ENCODE results near the gene FHIT.
"Not testable (repeated sequence)": the region's sequence is repeated elsewhere in the genome, so short reads cannot be mapped to it uniquely, and the experiment has no call there.

FHIT gene

GRCh38 chr3:60737633-60738399 lies 513.4 kb downstream of the FHIT start:
- in situ Hi-C loops (cut with MboI; ENCODE audit: low sequenced_read_pairs) = no loop called here

- in situ Hi-C loops (cut with MboI; ENCODE audit: low sequenced_read_pairs) = no loop called here
Observed at GRCh38 chr3:60730371-60730770, 520.9 kb downstream of the FHIT start.

- in situ Hi-C loops (cut with MboI; ENCODE audit: low sequenced_read_pairs) = no loop called here
Observed at GRCh38 chr3:60729056-60729455, 522.2 kb downstream of the FHIT start.

GRCh38 chr3:60728006-60728405 lies 523.2 kb downstream of the FHIT start:
- in situ Hi-C loops (cut with MboI; ENCODE audit: low sequenced_read_pairs) = no loop called here

- in situ Hi-C loops (cut with MboI; ENCODE audit: low sequenced_read_pairs) = no loop called here
Observed at GRCh38 chr3:60720736-60721135, 530.5 kb downstream of the FHIT start.

- in situ Hi-C loops (cut with MboI; ENCODE audit: low sequenced_read_pairs) = no loop called here
Observed at GRCh38 chr3:60716573-60716972, 534.7 kb downstream of the FHIT start.

GRCh38 chr3:60708191-60708975 lies 542.9 kb downstream of the FHIT start:
- in situ Hi-C loops (cut with MboI; ENCODE audit: low sequenced_read_pairs) = no loop called here

GRCh38 chr3:60707452-60708020 lies 543.7 kb downstream of the FHIT start:
- in situ Hi-C loops (cut with MboI; ENCODE audit: low sequenced_read_pairs) = no loop called here

GRCh38 chr3:60703956-60704736 lies 547.1 kb downstream of the FHIT start:
- in situ Hi-C loops (cut with MboI; ENCODE audit: low sequenced_read_pairs) = no loop called here

GRCh38 chr3:60703008-60703407 lies 548.2 kb downstream of the FHIT start:
- in situ Hi-C loops (cut with MboI; ENCODE audit: low sequenced_read_pairs) = no loop called here

- in situ Hi-C loops (cut with MboI; ENCODE audit: low sequenced_read_pairs) = no loop called here
Observed at GRCh38 chr3:60698117-60698516, 553.1 kb downstream of the FHIT start.

GRCh38 chr3:60697132-60697531 lies 554.1 kb downstream of the FHIT start:
- in situ Hi-C loops (cut with MboI; ENCODE audit: low sequenced_read_pairs) = no loop called here

- in situ Hi-C loops (cut with MboI; ENCODE audit: low sequenced_read_pairs) = no loop called here
Observed at GRCh38 chr3:60696428-60697125, 554.7 kb downstream of the FHIT start.

- in situ Hi-C loops (cut with MboI; ENCODE audit: low sequenced_read_pairs) = no loop called here
Observed at GRCh38 chr3:60675424-60675823, 575.8 kb downstream of the FHIT start.

- in situ Hi-C loops (cut with MboI; ENCODE audit: low sequenced_read_pairs) = no loop called here
Observed at GRCh38 chr3:60674870-60675269, 576.4 kb downstream of the FHIT start.

- in situ Hi-C loops (cut with MboI; ENCODE audit: low sequenced_read_pairs) = no loop called here
Observed at GRCh38 chr3:60673123-60673522, 578.1 kb downstream of the FHIT start.

- in situ Hi-C loops (cut with MboI; ENCODE audit: low sequenced_read_pairs) = not testable (repeated sequence)
Observed at GRCh38 chr3:60672337-60672736, 578.9 kb downstream of the FHIT start.

GRCh38 chr3:60669636-60670035 lies 581.6 kb downstream of the FHIT start:
- in situ Hi-C loops (cut with MboI; ENCODE audit: low sequenced_read_pairs) = no loop called here

- in situ Hi-C loops (cut with MboI; ENCODE audit: low sequenced_read_pairs) = no loop called here
Observed at GRCh38 chr3:60660026-60660425, 591.2 kb downstream of the FHIT start.

GRCh38 chr3:60659098-60659497 lies 592.2 kb downstream of the FHIT start:
- in situ Hi-C loops (cut with MboI; ENCODE audit: low sequenced_read_pairs) = no loop called here

- in situ Hi-C loops (cut with MboI; ENCODE audit: low sequenced_read_pairs) = no loop called here
Observed at GRCh38 chr3:60657972-60658371, 593.3 kb downstream of the FHIT start.

All from HL-60/S4 treated with retinoic acid at 250 ng/mL for 4 days and 3 days (cell line).